Vagina (tissue), 2 donors: ENCODE data around the gene NEK4. TPM values are rescaled to one million over a fixed set of nuclear protein-coding genes. Genes with fewer than 3 reads are reported as not detected.
A peak's percentile ranks its signal among the peaks of the same experiment; 100 is the strongest.

ENCODE experiments used
- DNase-seq, 2 donors: peaks; one replicate each; pipeline ENCODE4 v3.0.0-alpha.2; 2017; ENCODE audit errors: extremely low spot score in 2 of 2
- H3K27ac ChIP-seq: fragments of 200-600 bp; sonication (generic); one replicate; pipeline ENCODE4 v1.5.1; 2019
- H3K27me3 ChIP-seq: fragments of 200-600 bp; sonication (generic); one replicate; pipeline ENCODE4 v1.5.1; 2019
- H3K36me3 ChIP-seq, 2 donors: fragments of 200-600 bp; sonication (generic); one replicate each; pipeline ENCODE4 v1.5.1; 2017 to 2019
- H3K4me1 ChIP-seq: fragments of 200-600 bp; sonication (generic); one replicate; pipeline ENCODE4 v1.5.1; 2019
- H3K4me3 ChIP-seq, 2 donors: fragments of 200-600 bp; sonication (generic); 1 replicate in 1 of 2; 2 replicates in 1 of 2; pipeline ENCODE4 v1.5.1; 2016 to 2019
- H3K9me3 ChIP-seq: fragments of 200-600 bp; sonication (generic); one replicate; pipeline ENCODE4 v1.5.1; 2019
- CTCF ChIP-seq, 3 experiments: fragments of 450-650 bp in 2 of 3; fragments of 200-600 bp in 1 of 3; sonication (generic) in 1 of 3; IDR thresholded peaks; one replicate each; pipeline ENCODE4 v1.5.1; 2017 to 2019; ENCODE audit warnings: antibody characterized with exemption in 3 of 3, mild to moderate bottlenecking in 2 of 3, moderate library complexity in 2 of 3
- POLR2A ChIP-seq, 2 donors: fragments of 450-650 bp; IDR thresholded peaks; one replicate each; pipeline ENCODE4 v1.6.1; 2017; ENCODE audit warnings: antibody characterized with exemption in 2 of 2, mild to moderate bottlenecking in 2 of 2, moderate library complexity in 2 of 2
- POLR2AphosphoS5 ChIP-seq, 2 donors: sonication (generic); formaldehyde crosslinking; IDR thresholded peaks; one replicate each; pipeline ENCODE4 v1.9.0; 2017; ENCODE audit warnings: antibody characterized with exemption in 2 of 2, mild to moderate bottlenecking in 2 of 2, low read depth in 1 of 2; ENCODE audit not compliant: insufficient read depth in 1 of 2
- intact Hi-C: fragments of 100-400 bp; cut with DNase I; formaldehyde crosslinking; loops from one replicate; pipeline ENCODE4 v1.15.1; 2023
- small RNA-seq: library from RNA; depleted of rRNA; stranded (forward); fragments of <200 nt; gene quantifications from one replicate; pipeline ENCODE3, GENCODE V24; 2016
- total RNA-seq: library from RNA; depleted of rRNA; stranded (reverse); fragments of >200 nt; gene quantifications from one replicate; pipeline ENCODE4 v1.2.3, GENCODE V29; 2016

Gene NEK4
- total RNA-seq, 1 donor from 2014 or later = 53.0 TPM

DNA sequence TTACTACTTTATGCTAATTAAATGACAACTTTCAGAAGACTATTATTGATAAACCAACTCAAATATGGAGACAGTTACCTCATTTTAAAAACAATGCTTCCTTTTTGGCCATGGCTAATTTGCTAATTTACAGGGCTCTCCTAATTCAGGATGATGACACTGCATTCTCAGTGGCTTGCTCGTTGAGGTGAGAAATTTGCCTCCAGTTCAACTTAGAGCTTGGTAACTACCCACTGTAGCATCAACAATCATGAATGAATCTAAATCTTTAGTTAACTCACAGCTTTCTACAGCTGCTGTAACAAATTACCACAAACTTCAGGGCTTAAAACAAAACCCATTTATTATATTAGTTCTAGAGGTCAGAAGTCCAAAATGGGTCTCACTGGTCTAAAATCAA is 99.1 kb downstream of the NEK4 start:
- Histone ChIP-seq H3K4me3 (no peak overlapping the region), H3K27me3 (no peaks in the 10 kb centered on the region), H3K36me3 (peaks cover 0 to 33% of the 10 kb centered on the region in 2 donors), H3K27ac (no peak overlapping the region), H3K4me1 (peaks cover 16% of the 10 kb centered on the region), H3K9me3 (no peaks in the 10 kb centered on the region)
- intact Hi-C loops = no loop called here
- DNase-seq = no peak
- TF ChIP-seq CTCF (IDR thresholded peaks at IDR 0.05) (no peak), POLR2AphosphoS5 (IDR thresholded peaks at IDR 0.05; ENCODE audit: insufficient read depth in 1 of 2, low read depth in 1 of 2) (no peak), POLR2A (IDR thresholded peaks at IDR 0.05) (no peak)

DNA sequence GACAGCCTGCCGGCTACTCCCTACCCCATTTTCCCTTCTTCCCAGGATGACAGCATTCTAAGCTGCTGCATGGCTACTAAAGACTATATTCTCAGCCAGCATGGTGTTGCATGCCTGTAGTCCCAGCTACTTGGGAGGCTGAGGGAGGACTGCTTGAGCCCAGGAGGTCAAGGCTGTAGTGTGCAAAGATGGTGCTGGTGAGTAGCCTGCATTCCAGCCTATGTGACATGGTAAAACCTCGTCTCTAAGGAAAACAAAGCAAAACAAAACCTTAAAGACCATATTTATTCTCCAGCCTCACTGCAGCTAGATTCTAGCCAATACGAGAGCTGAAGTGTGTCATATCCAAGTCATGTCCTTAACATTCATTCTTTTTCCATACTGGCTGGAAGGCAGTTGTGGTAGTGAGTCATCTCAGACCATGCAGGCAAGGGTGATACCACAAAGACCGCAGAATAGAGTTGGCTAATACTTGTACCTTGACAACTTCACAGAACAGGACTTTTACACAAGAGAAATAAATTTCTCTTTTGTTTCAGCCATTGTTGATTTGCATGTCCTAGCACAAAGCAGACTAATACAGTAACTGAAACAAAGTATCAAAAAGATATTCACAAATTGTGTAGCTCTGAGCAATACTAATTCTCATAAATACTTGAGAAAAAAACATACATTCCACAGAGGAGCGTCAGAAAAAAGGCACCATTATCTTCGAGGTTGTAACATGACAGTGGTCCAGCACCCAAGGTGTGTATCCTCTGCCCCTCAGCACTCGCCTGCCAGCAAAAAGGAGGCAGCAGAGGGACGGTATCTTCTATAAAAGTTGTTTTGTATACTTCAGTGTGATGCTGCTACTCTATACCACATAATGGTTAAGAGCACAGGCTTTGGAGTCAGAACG is 99.9 kb downstream of the NEK4 start:
- DNase-seq = no peak
- Histone ChIP-seq H3K27ac (peak overlapping the region; percentile 27), H3K4me1 (peaks cover 16% of the 10 kb centered on the region), H3K9me3 (no peaks in the 10 kb centered on the region), H3K27me3 (no peaks in the 10 kb centered on the region), H3K4me3 (no peak overlapping the region), H3K36me3 (peaks cover 0 to 31% of the 10 kb centered on the region in 2 donors)
- TF ChIP-seq POLR2A (IDR thresholded peaks at IDR 0.05) (no peak), POLR2AphosphoS5 (IDR thresholded peaks at IDR 0.05; ENCODE audit: insufficient read depth in 1 of 2, low read depth in 1 of 2) (peak in 1 of 2 donors; percentile 50), CTCF (IDR thresholded peaks at IDR 0.05) (no peak)
- intact Hi-C loops = no loop called here

GRCh38 chr3:52663098-52663497 is 107.6 kb downstream of the NEK4 start:
- Histone ChIP-seq H3K4me1 (no peaks in the 10 kb centered on the region), H3K27me3 (no peaks in the 10 kb centered on the region), H3K27ac (no peak overlapping the region), H3K36me3 (peaks cover 0 to 46% of the 10 kb centered on the region in 2 donors), H3K4me3 (no peak overlapping the region), H3K9me3 (no peaks in the 10 kb centered on the region)
- DNase-seq = no peak
- TF ChIP-seq CTCF (IDR thresholded peaks at IDR 0.05) (no peak), POLR2A (IDR thresholded peaks at IDR 0.05) (no peak), POLR2AphosphoS5 (IDR thresholded peaks at IDR 0.05; ENCODE audit: insufficient read depth in 1 of 2, low read depth in 1 of 2) (no peak)
- intact Hi-C loops = no loop called here

GRCh38 chr3:52660046-52660445 is 110.7 kb downstream of the NEK4 start:
- Histone ChIP-seq H3K4me1 (no peaks in the 10 kb centered on the region), H3K27me3 (no peaks in the 10 kb centered on the region), H3K27ac (no peak overlapping the region), H3K36me3 (peaks cover 0 to 70% of the 10 kb centered on the region in 2 donors), H3K9me3 (no peaks in the 10 kb centered on the region), H3K4me3 (no peak overlapping the region)
- intact Hi-C loops = no loop called here
- TF ChIP-seq CTCF (IDR thresholded peaks at IDR 0.05) (no peak), POLR2AphosphoS5 (IDR thresholded peaks at IDR 0.05; ENCODE audit: insufficient read depth in 1 of 2, low read depth in 1 of 2) (no peak), POLR2A (IDR thresholded peaks at IDR 0.05) (no peak)
- DNase-seq = no peak

Small RNAs within 50 kb of the gene (small RNA-seq; reads per million reads assigned to genes)
- not detected for gene AC006254.2
- gene RF00569 = 3,679 reads per million, percentile 100 among the genes with 10 or more reads in this experiment
- gene RF01183 = not detected
- gene SNORD19 = not detected
- not detected for gene SNORD19B
- 2,827 reads per million, percentile 99 among the genes with 10 or more reads in this experiment for gene SNORD69

Other genes starting within 250 kb of the NEK4 start
- 63.3 TPM for gene NT5DC2, start 237.1 kb downstream of the NEK4 start, total RNA-seq
- gene UQCC5, start 234.3 kb downstream of the NEK4 start, total RNA-seq = 1.2 TPM
- gene PBRM1, start 85.0 kb downstream of the NEK4 start, total RNA-seq = 64.6 TPM
- gene GNL3, start 84.9 kb downstream of the NEK4 start, total RNA-seq = 73.4 TPM
- 29.7 TPM for gene GLT8D1, start 65.1 kb downstream of the NEK4 start, total RNA-seq
- gene SPCS1, start 64.8 kb downstream of the NEK4 start, total RNA-seq = 68.5 TPM
- gene ITIH1, start 6.7 kb upstream of the NEK4 start, total RNA-seq = 0.98 TPM
- gene ITIH3, start 23.9 kb upstream of the NEK4 start, total RNA-seq = 7.6 TPM
- 5.9 TPM for gene ITIH4, start 59.7 kb upstream of the NEK4 start, total RNA-seq
- 30.2 TPM for gene MUSTN1, start 64.1 kb upstream of the NEK4 start, total RNA-seq
- gene STIMATE, start 126.6 kb upstream of the NEK4 start, total RNA-seq = 12.5 TPM